Bronchial epithelial cell (primary cell): ENCODE data around the gene NACA. TPM values are rescaled to one million over a fixed set of nuclear protein-coding genes. Genes with fewer than 3 reads are reported as not detected.
"Not testable (repeated sequence)": the region's sequence is repeated elsewhere in the genome, so short reads cannot be mapped to it uniquely, and the experiment has no call there.

Experiments used
- DNase-seq: peaks from one replicate; pipeline ENCODE4 v3.0.0-alpha.2; 2010; ENCODE audit warnings: low read depth
- FAIRE-seq: peaks from 2 replicates; lab custom pipeline; 2011; peaks lifted over from hg19 to GRCh38; lab: Jason Lieb, UNC
- H3K27me3 ChIP-seq: 2 replicates; pipeline ENCODE4 v1.5.1; 2011; ENCODE audit warnings: low read length; ENCODE audit not compliant: control insufficient read depth, insufficient read depth
- H3K36me3 ChIP-seq: 2 replicates; pipeline ENCODE4 v1.5.1; 2011; ENCODE audit warnings: low read length; ENCODE audit not compliant: control insufficient read depth, insufficient read depth
- H3K4me3 ChIP-seq: 2 replicates; pipeline ENCODE4 v1.5.1; 2011; ENCODE audit warnings: mild to moderate bottlenecking, low read depth, low read length, control low read depth
- total RNA-seq: library from RNA; depleted of rRNA; stranded (reverse); fragments of >200 nt; gene quantifications from 2 replicates; pipeline ENCODE4 v1.2.1, GENCODE V29; 2014
- TF ChIP-seq, protein P1 (sequence below): IDR thresholded peaks from 2 replicates; pipeline ENCODE4 v1.5.1; 2011; ENCODE audit warnings: mild to moderate bottlenecking, moderate library complexity, low read length, control low read depth, inconsistent platforms; ENCODE audit not compliant: insufficient read depth, severe bottlenecking

The NACA gene
- total RNA-seq, 1 donor from 2014 or later, result 1,412 TPM

DNA sequence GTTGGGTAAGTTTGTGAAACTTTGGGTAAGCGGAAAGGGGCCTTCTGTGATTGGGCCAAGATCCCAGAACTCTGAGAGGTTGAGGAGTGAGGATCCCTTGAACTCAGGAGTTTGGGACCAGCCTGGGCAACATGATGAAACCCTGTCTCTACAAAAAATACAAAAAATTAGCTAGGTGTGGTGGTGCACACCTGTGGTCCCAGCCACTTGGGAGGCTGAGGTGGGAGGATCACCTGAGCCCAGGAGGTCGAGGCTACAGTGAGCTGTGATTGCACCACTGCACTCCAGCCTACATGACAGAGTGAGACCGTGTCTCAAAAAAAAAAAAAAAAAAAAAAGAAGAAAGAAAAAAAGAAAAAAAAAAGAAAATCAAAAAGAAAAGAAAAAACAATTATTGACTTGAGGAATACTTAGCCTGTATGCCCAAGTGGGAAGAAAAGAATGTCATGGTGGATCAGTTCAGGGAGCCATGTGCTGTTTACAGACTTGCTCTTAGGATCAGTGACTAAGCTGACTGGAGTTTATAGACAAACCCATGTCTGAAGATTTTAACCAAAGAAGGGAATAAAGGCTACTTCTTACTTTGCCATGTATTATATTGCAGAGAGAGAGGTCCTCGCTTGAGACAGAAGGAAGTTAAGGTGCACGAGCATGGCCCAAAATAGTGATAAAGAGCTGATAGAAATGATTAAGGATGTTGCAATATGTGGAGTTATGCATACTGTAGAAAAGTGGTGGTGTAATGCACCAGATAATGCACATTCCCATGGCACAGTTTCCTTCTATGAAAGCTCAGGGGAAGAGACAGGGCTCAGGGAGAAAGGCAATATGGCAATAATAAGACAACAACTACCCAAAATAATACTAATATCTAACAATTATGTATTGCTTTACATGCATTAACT is 38.9 kb upstream of the NACA start:
- no peaks in the 10 kb centered on the region for H3K36me3 ChIP-seq
- H3K4me3 ChIP-seq, result no peak overlapping the region
- H3K27me3 ChIP-seq, result no peaks in the 10 kb centered on the region
- TF ChIP-seq, protein P1, sequence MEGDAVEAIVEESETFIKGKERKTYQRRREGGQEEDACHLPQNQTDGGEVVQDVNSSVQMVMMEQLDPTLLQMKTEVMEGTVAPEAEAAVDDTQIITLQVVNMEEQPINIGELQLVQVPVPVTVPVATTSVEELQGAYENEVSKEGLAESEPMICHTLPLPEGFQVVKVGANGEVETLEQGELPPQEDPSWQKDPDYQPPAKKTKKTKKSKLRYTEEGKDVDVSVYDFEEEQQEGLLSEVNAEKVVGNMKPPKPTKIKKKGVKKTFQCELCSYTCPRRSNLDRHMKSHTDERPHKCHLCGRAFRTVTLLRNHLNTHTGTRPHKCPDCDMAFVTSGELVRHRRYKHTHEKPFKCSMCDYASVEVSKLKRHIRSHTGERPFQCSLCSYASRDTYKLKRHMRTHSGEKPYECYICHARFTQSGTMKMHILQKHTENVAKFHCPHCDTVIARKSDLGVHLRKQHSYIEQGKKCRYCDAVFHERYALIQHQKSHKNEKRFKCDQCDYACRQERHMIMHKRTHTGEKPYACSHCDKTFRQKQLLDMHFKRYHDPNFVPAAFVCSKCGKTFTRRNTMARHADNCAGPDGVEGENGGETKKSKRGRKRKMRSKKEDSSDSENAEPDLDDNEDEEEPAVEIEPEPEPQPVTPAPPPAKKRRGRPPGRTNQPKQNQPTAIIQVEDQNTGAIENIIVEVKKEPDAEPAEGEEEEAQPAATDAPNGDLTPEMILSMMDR, result no peak
- DNase-seq (peak; percentile 17), FAIRE-seq (no peak)

DNA sequence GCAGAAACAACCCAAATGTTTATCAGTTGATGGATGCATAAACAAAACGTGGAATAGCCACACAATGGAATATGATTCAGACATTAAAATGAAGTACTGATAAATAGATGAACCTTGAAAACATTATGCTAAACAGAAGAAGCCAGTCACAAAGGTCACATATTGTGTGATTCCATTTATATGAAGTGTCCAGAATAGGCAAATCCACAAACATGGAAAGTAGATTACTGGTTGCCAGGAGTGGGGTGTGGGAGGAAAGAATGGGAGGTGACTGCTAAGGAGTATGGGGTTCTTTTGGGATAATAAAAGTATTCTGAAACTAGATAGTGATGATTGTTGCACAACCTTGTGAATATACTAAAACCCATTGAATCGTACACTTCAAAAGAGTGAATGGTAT is 36.7 kb upstream of the NACA start:
- DNase-seq (no peak), FAIRE-seq (no peak)
- TF ChIP-seq, protein P1, result no peak
- no peak overlapping the region for H3K4me3 ChIP-seq
- H3K27me3 ChIP-seq, result no peaks in the 10 kb centered on the region
- H3K36me3 ChIP-seq, result no peaks in the 10 kb centered on the region

DNA sequence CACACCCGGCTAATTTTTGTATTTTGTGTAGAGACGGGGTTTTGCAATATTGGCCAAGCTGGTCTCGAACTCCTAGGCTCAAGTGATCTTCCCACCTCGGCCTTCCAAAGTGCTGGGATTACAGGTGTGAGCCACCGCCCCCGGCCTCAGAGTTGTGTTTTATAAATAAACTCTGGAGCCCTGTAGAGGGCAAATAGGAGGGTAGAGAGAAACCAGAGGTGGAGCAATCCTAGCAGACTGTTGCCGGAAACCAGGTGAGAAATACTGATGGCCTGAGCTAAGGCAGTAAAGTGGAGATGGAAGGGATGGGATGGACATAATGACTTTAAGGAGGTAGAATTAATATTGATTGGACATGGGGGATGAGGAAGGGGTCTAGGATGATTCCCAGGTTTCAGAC is 35.4 kb upstream of the NACA start:
- no peaks in the 10 kb centered on the region for H3K36me3 ChIP-seq
- H3K4me3 ChIP-seq, result no peak overlapping the region
- H3K27me3 ChIP-seq, result no peaks in the 10 kb centered on the region
- FAIRE-seq, result no peak
- TF ChIP-seq, protein P1, result no peak
- no peak for DNase-seq

DNA sequence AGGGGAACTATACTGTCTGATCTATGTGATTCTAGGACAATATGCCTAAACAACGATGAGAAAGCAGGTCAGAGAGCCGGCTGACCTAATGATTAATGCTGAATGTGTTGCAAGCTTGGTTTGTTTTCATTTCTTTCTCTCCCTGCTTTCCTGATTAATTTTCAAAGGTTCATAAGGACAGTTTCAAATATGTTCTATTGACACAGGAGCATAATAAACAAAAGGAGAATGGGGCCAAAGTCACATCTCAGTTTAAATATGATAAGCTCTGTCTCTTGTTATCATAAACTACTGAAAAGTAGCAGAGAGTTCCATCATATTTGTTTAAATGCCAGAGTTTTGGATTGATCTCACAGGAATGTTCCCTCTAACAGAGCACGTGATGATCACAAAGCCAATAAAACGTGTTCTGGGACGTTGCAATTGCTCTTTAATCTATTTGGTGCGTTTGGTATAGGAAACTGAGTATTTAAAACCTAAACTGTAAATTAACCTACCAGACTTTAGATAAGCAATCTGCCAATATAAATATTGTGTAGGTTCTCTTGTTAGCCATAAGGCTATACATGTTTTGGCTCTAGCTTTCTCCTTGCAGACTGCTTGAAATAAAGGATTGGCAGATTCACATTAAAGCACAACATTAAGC is 34.3 kb upstream of the NACA start:
- Histone ChIP-seq H3K27me3 (no peaks in the 10 kb centered on the region), H3K4me3 (no peak overlapping the region), H3K36me3 (no peaks in the 10 kb centered on the region)
- FAIRE-seq (no peak), DNase-seq (peak; percentile 40)
- TF ChIP-seq, protein P1, result no peak

DNA sequence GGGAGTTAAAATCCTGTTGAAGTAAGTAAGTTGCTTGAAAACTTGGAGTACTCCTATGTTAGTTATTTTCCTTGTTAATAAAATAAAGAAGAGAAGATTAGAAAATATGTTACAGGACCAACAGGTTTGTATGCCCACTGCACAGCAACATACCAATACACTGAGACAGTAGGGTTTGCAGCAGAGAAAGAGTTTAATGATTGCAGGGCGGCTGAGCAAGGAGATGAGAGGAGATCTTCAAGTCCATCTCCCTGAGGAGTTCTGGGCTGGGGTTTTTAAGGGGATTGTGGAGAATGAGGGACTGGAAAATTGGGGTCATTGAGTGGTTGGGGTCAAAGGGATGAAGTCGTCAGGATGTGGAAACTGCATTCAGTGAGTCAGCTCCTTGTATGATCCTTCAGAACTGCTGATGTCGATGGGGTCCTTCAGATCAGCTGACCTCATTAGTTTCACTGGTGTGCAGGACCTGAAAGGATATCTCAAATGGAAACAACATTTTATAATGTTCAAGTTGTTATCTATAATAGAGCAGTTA is 33.7 kb upstream of the NACA start:
- DNase-seq (no peak), FAIRE-seq (no peak)
- TF ChIP-seq, protein P1, result no peak
- no peaks in the 10 kb centered on the region for H3K27me3 ChIP-seq
- H3K36me3 ChIP-seq, result no peaks in the 10 kb centered on the region
- H3K4me3 ChIP-seq, result no peak overlapping the region

DNA sequence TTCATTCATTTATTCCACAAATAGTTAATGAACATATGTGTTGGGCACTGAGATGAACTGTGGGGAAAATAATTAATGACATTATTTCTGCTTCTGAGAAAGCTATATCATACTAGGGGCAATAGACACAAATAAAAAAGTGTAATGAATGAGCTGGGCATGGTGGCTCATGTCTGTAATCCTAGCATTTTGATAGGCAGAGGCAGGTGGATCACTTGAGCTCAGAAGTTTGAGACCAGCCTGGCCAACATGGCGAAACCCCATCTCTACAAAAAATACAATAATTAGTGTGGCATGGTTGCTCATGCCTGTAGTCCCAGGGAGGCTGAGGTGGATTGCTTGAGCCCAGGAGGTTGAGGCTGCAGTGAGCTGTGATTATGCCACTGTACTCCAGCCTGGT is 32.9 kb upstream of the NACA start:
- not testable (repeated sequence) for H3K27me3 ChIP-seq, H3K36me3 ChIP-seq, H3K4me3 ChIP-seq, FAIRE-seq, DNase-seq
